ENCODE results near the gene CA6.

GRCh38 chr1:8913457-8913856 is 32.2 kb upstream of the CA6 start:
- no peak for TF ChIP-seq CTCF (IDR thresholded peaks at IDR 0.05)
- no peak for TF ChIP-seq POLR2A (IDR thresholded peaks at IDR 0.05)
